ENCODE measurements around the gene TEX29. TPM values are rescaled to one million over a fixed set of nuclear protein-coding genes. Genes with fewer than 3 reads are reported as not detected.

The TEX29 gene
- total and polyA plus RNA-seq, 8 donors: 0.23 to 3.8 (median 1.3) TPM; not detected in 4

GRCh38 chr13:111392486-111392885, 72.0 kb downstream of the TEX29 start:
- H3K27ac ChIP-seq: no peak overlapping the region
- H3K27me3 ChIP-seq: no peaks in the 10 kb centered on the region
- FAIRE-seq: no peak
- intact Hi-C loops (cut with DNase I): no loop called here
- no peak for DNase-seq
- TF ChIP-seq CTCF (IDR thresholded peaks at IDR 0.05): no peak
- WGBS, 2 donors: 68 to 82% methylated on average over 9 of the region's 9 CpGs
- no peaks in the 10 kb centered on the region for H3K4me1 ChIP-seq
- no peaks in the 10 kb centered on the region for H3K9me3 ChIP-seq
- H3K4me3 ChIP-seq: no peak overlapping the region
- no peak for ATAC-seq
- no peaks in the 10 kb centered on the region for H3K36me3 ChIP-seq

- no peaks in the 10 kb centered on the region for H3K4me1 ChIP-seq
- H3K9me3 ChIP-seq: no peaks in the 10 kb centered on the region
- 73 to 83% methylated on average over 8 of the region's 8 CpGs for WGBS, 2 donors
- no peaks in the 10 kb centered on the region for H3K27me3 ChIP-seq
- H3K4me3 ChIP-seq: no peak overlapping the region
- TF ChIP-seq CTCF (IDR thresholded peaks at IDR 0.05): no peak
- H3K27ac ChIP-seq: no peak overlapping the region
- no peak for FAIRE-seq
- H3K36me3 ChIP-seq: no peaks in the 10 kb centered on the region
- intact Hi-C loops (cut with DNase I): no loop called here
- no peak for DNase-seq
- ATAC-seq: no peak
These were observed 72.9 kb downstream of the TEX29 start for GRCh38 chr13:111393221-111393790.

Other genes with a start within 250 kb of the TEX29 start
- gene ARHGEF7, start 205.3 kb upstream of the TEX29 start, total RNA-seq: 10 to 100 TPM; 13.4 to 37.7 (median 20.3) TPM
- gene ARHGEF7, start 205.3 kb upstream of the TEX29 start, polyA plus RNA-seq: 10 to 100 TPM; 23.3 to 30.0 TPM